HFFc6 (cell line): ENCODE data around the gene SLC22A3. TPM values are rescaled to one million over a fixed set of nuclear protein-coding genes. Genes with fewer than 3 reads are reported as not detected.

Source experiments
- DNase-seq: peaks from one replicate; pipeline ENCODE4 v3.0.0-alpha.2; 2018
- H3K27ac Mint-ChIP-seq: 2 replicates; pipeline ENCODE4 v1.8.0; 2020; ENCODE audit warnings: mild to moderate bottlenecking, mixed read lengths
- H3K27me3 Mint-ChIP-seq: 2 replicates; pipeline ENCODE4 v1.8.0; 2021; ENCODE audit warnings: mild to moderate bottlenecking, moderate library complexity, mixed read lengths; ENCODE audit not compliant: insufficient read depth
- H3K36me3 Mint-ChIP-seq: 2 replicates; pipeline ENCODE4 v1.8.0; 2021; ENCODE audit warnings: low read depth, mixed read lengths
- H3K4me1 Mint-ChIP-seq: 2 replicates; pipeline ENCODE4 v1.8.0; 2020; ENCODE audit warnings: low read depth, mixed read lengths
- H3K4me3 Mint-ChIP-seq: 2 replicates; pipeline ENCODE4 v1.8.0; 2020; ENCODE audit warnings: mild to moderate bottlenecking, moderate library complexity, mixed read lengths
- H3K9me3 Mint-ChIP-seq: 2 replicates; pipeline ENCODE4 v1.8.0; 2020; ENCODE audit warnings: mild to moderate bottlenecking, mixed read lengths
- CTCF ChIP-seq: fragments of 200-600 bp; sonication (generic); IDR thresholded peaks from 2 replicates; pipeline ENCODE4 v1.5.0; 2021; ENCODE audit warnings: antibody characterized with exemption, mild to moderate bottlenecking
- total RNA-seq, 6 experiments: library from RNA; stranded (reverse); fragmentation: NEBNext Ultra II Directional; extraction: Animal tissue kit (Norgen Biotek cat#: 25700); gene quantifications; 2 replicates in 1 of 6; 3 replicates in 5 of 6; pipeline ENCODE4 v1.2.3, GENCODE V29; 2021

The SLC22A3 gene
- total RNA-seq, 6 experiments from 2014 or later = not detected

- H3K27ac Mint-ChIP-seq = no peak overlapping the region
- peaks cover 11% of the 10 kb centered on the region for H3K9me3 Mint-ChIP-seq
- no peak overlapping the region for H3K4me3 Mint-ChIP-seq
- DNase-seq = no peak
- no peaks in the 10 kb centered on the region for H3K4me1 Mint-ChIP-seq
- no peaks in the 10 kb centered on the region for H3K36me3 Mint-ChIP-seq
- TF ChIP-seq CTCF = no peak
- H3K27me3 Mint-ChIP-seq = no peaks in the 10 kb centered on the region; the same call in 1 of the 2 replicates
Observed at GRCh38 chr6:160398674-160399271, 50.6 kb downstream of the SLC22A3 start.

GRCh38 chr6:160400446-160400845 is 52.3 kb downstream of the SLC22A3 start:
- Mint-ChIP-seq H3K9me3 (peaks cover 8% of the 10 kb centered on the region), H3K36me3 (no peaks in the 10 kb centered on the region), H3K27ac (no peak overlapping the region), H3K27me3 (no peaks in the 10 kb centered on the region; the same call in 1 of the 2 replicates), H3K4me1 (no peaks in the 10 kb centered on the region), H3K4me3 (no peak overlapping the region)
- no peak for DNase-seq
- no peak for TF ChIP-seq CTCF

- no peak for TF ChIP-seq CTCF
- H3K9me3 Mint-ChIP-seq = no peaks in the 10 kb centered on the region
- no peaks in the 10 kb centered on the region for H3K4me1 Mint-ChIP-seq
- no peaks in the 10 kb centered on the region for H3K36me3 Mint-ChIP-seq
- no peak overlapping the region for H3K27ac Mint-ChIP-seq
- no peak for DNase-seq
- no peak overlapping the region for H3K4me3 Mint-ChIP-seq
- H3K27me3 Mint-ChIP-seq = no peaks in the 10 kb centered on the region
Observed at GRCh38 chr6:160408528-160408927, 60.4 kb downstream of the SLC22A3 start.

- Mint-ChIP-seq H3K27me3 (no peaks in the 10 kb centered on the region), H3K4me3 (no peak overlapping the region), H3K36me3 (no peaks in the 10 kb centered on the region), H3K4me1 (no peaks in the 10 kb centered on the region), H3K27ac (no peak overlapping the region), H3K9me3 (peaks cover 4% of the 10 kb centered on the region; the same call in 1 of the 2 replicates)
- no peak for DNase-seq
- TF ChIP-seq CTCF = no peak
Observed at GRCh38 chr6:160412993-160413392, 64.8 kb downstream of the SLC22A3 start.

- Mint-ChIP-seq H3K4me1 (no peaks in the 10 kb centered on the region), H3K4me3 (no peak overlapping the region)
Observed at GRCh38 chr6:160417146-160417545, 69.0 kb downstream of the SLC22A3 start.

More at GRCh38 chr6:160417146-160417545, 69.0 kb downstream of the SLC22A3 start:
- TF ChIP-seq CTCF = no peak
- Mint-ChIP-seq H3K36me3 (no peaks in the 10 kb centered on the region), H3K27me3 (no peaks in the 10 kb centered on the region), H3K9me3 (peaks cover 15% of the 10 kb centered on the region), H3K27ac (no peak overlapping the region)
- DNase-seq = no peak
